ENCODE measurements around the gene RAI14.
"Not testable (repeated sequence)": the region's sequence is repeated elsewhere in the genome, so short reads cannot be mapped to it uniquely, and the experiment has no call there.

RAI14 gene

DNA sequence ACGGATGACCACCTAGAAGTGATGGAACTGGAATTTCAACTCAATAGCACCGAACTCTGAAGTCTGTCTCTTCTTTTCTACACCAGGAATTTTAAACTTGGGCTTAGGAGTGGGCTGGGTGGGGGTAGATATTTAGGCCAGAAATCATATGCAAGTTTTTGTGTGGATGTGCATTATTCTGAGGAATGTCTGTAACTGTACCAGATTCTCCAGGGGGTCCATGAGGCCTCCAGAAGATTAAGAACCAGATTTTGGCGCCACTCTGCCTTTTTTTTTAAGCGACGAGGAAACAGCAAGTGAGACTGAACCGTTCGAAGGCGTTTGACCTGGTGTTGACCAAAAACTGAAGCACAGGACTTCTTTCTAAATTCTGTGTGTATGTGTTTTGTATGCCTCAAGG is 94.1 kb downstream of the RAI14 start:
- H3K79me2 ChIP-seq (ENCODE audit: control insufficient read depth, low read length): no peaks in the 10 kb centered on the region
- H3K4me2 ChIP-seq (ENCODE audit: low read length): no peak overlapping the region
- H3K27ac ChIP-seq (ENCODE audit: low read depth, low read length): no peak overlapping the region

DNA sequence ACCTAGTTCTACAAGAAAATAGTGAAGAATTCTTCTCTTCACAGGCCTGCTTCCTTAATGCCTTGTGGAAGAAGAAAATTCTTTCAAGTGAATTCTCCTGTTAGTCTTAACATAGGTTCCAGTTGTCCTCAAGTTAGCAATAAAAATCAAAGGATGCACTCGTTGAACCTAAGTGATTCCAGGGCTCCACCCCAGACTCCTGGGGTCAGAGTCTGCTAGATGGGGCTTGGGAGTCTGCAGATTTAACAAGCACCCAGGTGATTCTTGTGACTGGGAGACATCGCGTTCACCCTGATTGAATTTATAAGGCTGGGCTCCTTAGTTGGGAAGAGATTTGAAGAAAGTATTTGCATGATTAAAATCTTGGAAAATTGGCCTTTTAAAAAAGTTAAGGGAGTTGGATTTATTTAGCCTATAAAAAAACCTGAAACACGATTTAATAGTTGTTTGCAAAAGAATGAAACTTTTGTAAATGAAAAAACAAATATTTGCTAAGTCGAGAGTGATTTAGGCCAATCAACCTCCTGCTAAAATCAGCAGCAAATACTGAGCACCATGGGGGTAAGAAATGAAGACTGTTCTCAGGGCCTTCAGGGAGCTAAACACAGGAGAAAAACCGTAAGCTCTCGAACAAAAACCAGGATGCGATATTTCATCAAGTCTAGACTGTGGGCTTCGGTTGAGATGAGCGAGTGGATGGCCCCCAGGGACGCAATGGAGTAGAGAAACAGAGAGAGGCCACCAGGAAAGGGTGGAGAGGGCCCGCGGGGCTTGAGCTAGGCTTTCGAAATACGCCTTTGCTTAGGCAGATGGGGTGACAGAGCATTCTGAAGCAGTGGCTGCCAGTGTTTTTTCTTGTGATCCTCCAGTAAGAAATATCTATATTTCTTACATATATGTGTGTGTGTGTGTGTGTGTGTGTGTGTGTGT is 95.9 kb downstream of the RAI14 start:
- H3K79me2 ChIP-seq (ENCODE audit: control insufficient read depth, low read length): no peaks in the 10 kb centered on the region
- H3K27ac ChIP-seq (ENCODE audit: low read depth, low read length): no peak overlapping the region
- TF ChIP-seq, protein P1, sequence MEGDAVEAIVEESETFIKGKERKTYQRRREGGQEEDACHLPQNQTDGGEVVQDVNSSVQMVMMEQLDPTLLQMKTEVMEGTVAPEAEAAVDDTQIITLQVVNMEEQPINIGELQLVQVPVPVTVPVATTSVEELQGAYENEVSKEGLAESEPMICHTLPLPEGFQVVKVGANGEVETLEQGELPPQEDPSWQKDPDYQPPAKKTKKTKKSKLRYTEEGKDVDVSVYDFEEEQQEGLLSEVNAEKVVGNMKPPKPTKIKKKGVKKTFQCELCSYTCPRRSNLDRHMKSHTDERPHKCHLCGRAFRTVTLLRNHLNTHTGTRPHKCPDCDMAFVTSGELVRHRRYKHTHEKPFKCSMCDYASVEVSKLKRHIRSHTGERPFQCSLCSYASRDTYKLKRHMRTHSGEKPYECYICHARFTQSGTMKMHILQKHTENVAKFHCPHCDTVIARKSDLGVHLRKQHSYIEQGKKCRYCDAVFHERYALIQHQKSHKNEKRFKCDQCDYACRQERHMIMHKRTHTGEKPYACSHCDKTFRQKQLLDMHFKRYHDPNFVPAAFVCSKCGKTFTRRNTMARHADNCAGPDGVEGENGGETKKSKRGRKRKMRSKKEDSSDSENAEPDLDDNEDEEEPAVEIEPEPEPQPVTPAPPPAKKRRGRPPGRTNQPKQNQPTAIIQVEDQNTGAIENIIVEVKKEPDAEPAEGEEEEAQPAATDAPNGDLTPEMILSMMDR (IDR thresholded peaks at IDR 0.05; ENCODE audit: low read depth, low read length, poor library complexity, severe bottlenecking): no peak
- TF ChIP-seq EZH2phosphoT487 (IDR thresholded peaks at IDR 0.05; ENCODE audit: borderline replicate concordance, low read length): no peak

More for the DNA sequence above, 94.1 kb downstream of the RAI14 start:
- H3K36me3 ChIP-seq (ENCODE audit: control insufficient read depth, low read length): no peaks in the 10 kb centered on the region
- no peaks in the 10 kb centered on the region for H3K4me1 ChIP-seq (ENCODE audit: control insufficient read depth, low read length)
- TF ChIP-seq EZH2phosphoT487 (IDR thresholded peaks at IDR 0.05; ENCODE audit: borderline replicate concordance, low read length): no peak
- TF ChIP-seq, protein P1 (IDR thresholded peaks at IDR 0.05; ENCODE audit: low read depth, low read length, poor library complexity, severe bottlenecking): no peak
- no peak overlapping the region for H3K4me3 ChIP-seq (ENCODE audit: low read length)
- no peaks in the 10 kb centered on the region for H3F3A ChIP-seq (ENCODE audit: control insufficient read depth, insufficient read depth)
- H3K9me3 ChIP-seq (ENCODE audit: control insufficient read depth, insufficient read depth, low read length): no peaks in the 10 kb centered on the region
- no peaks in the 10 kb centered on the region for H3K9me2 ChIP-seq (replicated peaks; ENCODE audit: control insufficient read depth, low read length)
- no peaks in the 10 kb centered on the region for H4K20me1 ChIP-seq (ENCODE audit: control insufficient read depth, insufficient read depth, low read depth, low read length)
- no peaks in the 10 kb centered on the region for H3K27me3 ChIP-seq (ENCODE audit: control insufficient read depth, low read length)

DNA sequence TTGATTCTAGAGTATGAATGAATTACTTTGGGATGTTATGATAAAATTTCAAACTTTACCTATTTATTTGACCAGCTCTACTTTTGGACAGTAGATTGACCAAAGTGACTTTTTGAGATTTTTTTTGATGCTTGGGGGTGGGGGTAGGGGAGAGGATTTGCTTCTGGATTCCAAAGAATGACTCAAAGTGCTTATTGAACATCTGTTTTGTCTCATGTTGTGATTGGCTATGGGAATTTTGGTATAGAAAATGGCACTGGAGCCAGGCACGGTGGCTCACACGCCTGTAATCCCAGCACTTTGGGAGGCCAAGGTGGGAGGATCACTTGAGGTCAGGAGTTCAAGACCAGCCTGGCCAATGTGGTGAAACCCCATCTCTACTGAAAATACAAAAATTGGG is 97.1 kb downstream of the RAI14 start:
- not testable (repeated sequence) for H3K9me3 ChIP-seq (ENCODE audit: control insufficient read depth, insufficient read depth, low read length); H3K4me2 ChIP-seq (ENCODE audit: low read length); H3K4me1 ChIP-seq (ENCODE audit: control insufficient read depth, low read length); H3F3A ChIP-seq (ENCODE audit: control insufficient read depth, insufficient read depth); H3K27ac ChIP-seq (ENCODE audit: low read depth, low read length); H3K9me2 ChIP-seq (replicated peaks; ENCODE audit: control insufficient read depth, low read length); H3K27me3 ChIP-seq (ENCODE audit: control insufficient read depth, low read length); H3K36me3 ChIP-seq (ENCODE audit: control insufficient read depth, low read length); H3K4me3 ChIP-seq (ENCODE audit: low read length); H3K79me2 ChIP-seq (ENCODE audit: control insufficient read depth, low read length); H4K20me1 ChIP-seq (ENCODE audit: control insufficient read depth, insufficient read depth, low read depth, low read length)

More for the DNA sequence above, 95.9 kb downstream of the RAI14 start:
- Histone ChIP-seq H3K36me3 (ENCODE audit: control insufficient read depth, low read length) (no peaks in the 10 kb centered on the region), H3F3A (ENCODE audit: control insufficient read depth, insufficient read depth) (no peaks in the 10 kb centered on the region), H3K9me2 (replicated peaks; ENCODE audit: control insufficient read depth, low read length) (no peaks in the 10 kb centered on the region), H4K20me1 (ENCODE audit: control insufficient read depth, insufficient read depth, low read depth, low read length) (no peaks in the 10 kb centered on the region), H3K27me3 (ENCODE audit: control insufficient read depth, low read length) (no peaks in the 10 kb centered on the region), H3K4me1 (ENCODE audit: control insufficient read depth, low read length) (no peaks in the 10 kb centered on the region), H3K9me3 (ENCODE audit: control insufficient read depth, insufficient read depth, low read length) (no peaks in the 10 kb centered on the region), H3K4me3 (ENCODE audit: low read length) (no peak overlapping the region), H3K4me2 (ENCODE audit: low read length) (no peak overlapping the region)

DNA sequence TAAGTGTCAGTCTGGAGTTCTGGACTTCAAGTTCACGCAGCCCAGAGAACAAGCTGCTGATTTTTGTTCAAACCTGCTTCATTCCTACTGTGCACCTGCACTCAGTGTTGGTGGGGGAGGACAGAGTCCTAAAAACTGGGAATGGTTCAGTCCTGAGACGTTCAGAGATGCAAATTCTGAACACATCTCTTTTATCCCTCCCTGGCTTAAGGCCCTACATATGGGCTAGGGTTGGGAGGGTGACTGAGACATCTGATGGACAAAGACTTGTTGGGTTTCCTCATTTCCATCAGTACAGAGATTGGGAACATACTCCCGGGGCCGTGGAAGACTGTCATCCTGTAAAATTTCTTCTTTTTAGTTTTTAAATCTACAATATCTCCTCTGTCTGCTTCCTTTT is 99.8 kb downstream of the RAI14 start:
- Histone ChIP-seq H3K27ac (ENCODE audit: low read depth, low read length) (no peak overlapping the region), H3K79me2 (ENCODE audit: control insufficient read depth, low read length) (no peaks in the 10 kb centered on the region), H4K20me1 (ENCODE audit: control insufficient read depth, insufficient read depth, low read depth, low read length) (no peaks in the 10 kb centered on the region), H3F3A (ENCODE audit: control insufficient read depth, insufficient read depth) (no peaks in the 10 kb centered on the region), H3K27me3 (ENCODE audit: control insufficient read depth, low read length) (no peaks in the 10 kb centered on the region), H3K36me3 (ENCODE audit: control insufficient read depth, low read length) (no peaks in the 10 kb centered on the region), H3K9me2 (replicated peaks; ENCODE audit: control insufficient read depth, low read length) (no peaks in the 10 kb centered on the region), H3K4me1 (ENCODE audit: control insufficient read depth, low read length) (no peaks in the 10 kb centered on the region), H3K9me3 (ENCODE audit: control insufficient read depth, insufficient read depth, low read length) (no peaks in the 10 kb centered on the region), H3K4me2 (ENCODE audit: low read length) (no peak overlapping the region), H3K4me3 (ENCODE audit: low read length) (no peak overlapping the region)
- TF ChIP-seq, protein P1 (IDR thresholded peaks at IDR 0.05; ENCODE audit: low read depth, low read length, poor library complexity, severe bottlenecking): no peak
- no peak for TF ChIP-seq EZH2phosphoT487 (IDR thresholded peaks at IDR 0.05; ENCODE audit: borderline replicate concordance, low read length)
